ENCODE measurements around the gene LAMA2. TPM values are rescaled to one million over a fixed set of nuclear protein-coding genes. Genes with fewer than 3 reads are reported as not detected.

LAMA2 gene
- total RNA-seq, 4 donors from 2014 or later = 1.7 to 112 (median 19.6) TPM

- Histone ChIP-seq H3K36me3 (peaks cover 0 to 4% (median 0%) of the 10 kb centered on the region in 3 donors), H3K4me3 (peak overlapping the region in 1 of 4 donors; percentile 40), H3K4me1 (peaks cover 11 to 53% (median 20%) of the 10 kb centered on the region in 3 donors), H3K27me3 (no peaks in the 10 kb centered on the region), H3K27ac (peak overlapping the region in 3 of 4 donors; percentile 20 to 51 (median 51)), H3K9me3 (no peaks in the 10 kb centered on the region)
- no peak for TF ChIP-seq POLR2A (IDR thresholded peaks at IDR 0.05)
- TF ChIP-seq, protein P1, sequence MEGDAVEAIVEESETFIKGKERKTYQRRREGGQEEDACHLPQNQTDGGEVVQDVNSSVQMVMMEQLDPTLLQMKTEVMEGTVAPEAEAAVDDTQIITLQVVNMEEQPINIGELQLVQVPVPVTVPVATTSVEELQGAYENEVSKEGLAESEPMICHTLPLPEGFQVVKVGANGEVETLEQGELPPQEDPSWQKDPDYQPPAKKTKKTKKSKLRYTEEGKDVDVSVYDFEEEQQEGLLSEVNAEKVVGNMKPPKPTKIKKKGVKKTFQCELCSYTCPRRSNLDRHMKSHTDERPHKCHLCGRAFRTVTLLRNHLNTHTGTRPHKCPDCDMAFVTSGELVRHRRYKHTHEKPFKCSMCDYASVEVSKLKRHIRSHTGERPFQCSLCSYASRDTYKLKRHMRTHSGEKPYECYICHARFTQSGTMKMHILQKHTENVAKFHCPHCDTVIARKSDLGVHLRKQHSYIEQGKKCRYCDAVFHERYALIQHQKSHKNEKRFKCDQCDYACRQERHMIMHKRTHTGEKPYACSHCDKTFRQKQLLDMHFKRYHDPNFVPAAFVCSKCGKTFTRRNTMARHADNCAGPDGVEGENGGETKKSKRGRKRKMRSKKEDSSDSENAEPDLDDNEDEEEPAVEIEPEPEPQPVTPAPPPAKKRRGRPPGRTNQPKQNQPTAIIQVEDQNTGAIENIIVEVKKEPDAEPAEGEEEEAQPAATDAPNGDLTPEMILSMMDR (IDR thresholded peaks at IDR 0.05) = no peak
- DNase-seq = no peak
- intact Hi-C loops (cut with DNase I) = no loop called here
- WGBS, 2 donors = 22 to 28% methylated on average over 2 of the region's 2 CpGs
These were observed 615.6 kb downstream of the LAMA2 start for GRCh38 chr6:129498541-129498940.

- H3K4me1 ChIP-seq = peaks cover 11 to 51% (median 20%) of the 10 kb centered on the region in 3 donors
- no peak for TF ChIP-seq POLR2A (IDR thresholded peaks at IDR 0.05)
- TF ChIP-seq, protein P1 (IDR thresholded peaks at IDR 0.05) = peak; percentile 31 to 75 (median 60)
- no peaks in the 10 kb centered on the region for H3K9me3 ChIP-seq
- H3K27me3 ChIP-seq = no peaks in the 10 kb centered on the region
- H3K4me3 ChIP-seq = peak overlapping the region in 1 of 4 donors; percentile 40
- peaks cover 0 to 4% (median 0%) of the 10 kb centered on the region in 3 donors for H3K36me3 ChIP-seq
- peak overlapping the region; percentile 3 to 51 (median 31) for H3K27ac ChIP-seq
- intact Hi-C loops (cut with DNase I) = no loop called here
- no peak for DNase-seq
- 2 to 3% methylated on average over 8 of the region's 8 CpGs for WGBS, 2 donors
These were observed 616.3 kb downstream of the LAMA2 start for GRCh38 chr6:129498950-129499842.

- Histone ChIP-seq H3K4me1 (peaks cover 11 to 51% (median 20%) of the 10 kb centered on the region in 3 donors), H3K4me3 (no peak overlapping the region), H3K27ac (peak overlapping the region in 3 of 4 donors; percentile 3 to 51 (median 11)), H3K36me3 (peaks cover 0 to 4% (median 0%) of the 10 kb centered on the region in 3 donors), H3K9me3 (no peaks in the 10 kb centered on the region), H3K27me3 (no peaks in the 10 kb centered on the region)
- no peak for TF ChIP-seq POLR2A (IDR thresholded peaks at IDR 0.05)
- TF ChIP-seq, protein P1 (IDR thresholded peaks at IDR 0.05) = no peak
- no peak for DNase-seq
- intact Hi-C loops (cut with DNase I) = no loop called here
- WGBS, 2 donors = 45 to 46% methylated on average over 3 to 4 of the region's 4 CpGs
These were observed 616.9 kb downstream of the LAMA2 start for GRCh38 chr6:129499843-129500219.

DNA sequence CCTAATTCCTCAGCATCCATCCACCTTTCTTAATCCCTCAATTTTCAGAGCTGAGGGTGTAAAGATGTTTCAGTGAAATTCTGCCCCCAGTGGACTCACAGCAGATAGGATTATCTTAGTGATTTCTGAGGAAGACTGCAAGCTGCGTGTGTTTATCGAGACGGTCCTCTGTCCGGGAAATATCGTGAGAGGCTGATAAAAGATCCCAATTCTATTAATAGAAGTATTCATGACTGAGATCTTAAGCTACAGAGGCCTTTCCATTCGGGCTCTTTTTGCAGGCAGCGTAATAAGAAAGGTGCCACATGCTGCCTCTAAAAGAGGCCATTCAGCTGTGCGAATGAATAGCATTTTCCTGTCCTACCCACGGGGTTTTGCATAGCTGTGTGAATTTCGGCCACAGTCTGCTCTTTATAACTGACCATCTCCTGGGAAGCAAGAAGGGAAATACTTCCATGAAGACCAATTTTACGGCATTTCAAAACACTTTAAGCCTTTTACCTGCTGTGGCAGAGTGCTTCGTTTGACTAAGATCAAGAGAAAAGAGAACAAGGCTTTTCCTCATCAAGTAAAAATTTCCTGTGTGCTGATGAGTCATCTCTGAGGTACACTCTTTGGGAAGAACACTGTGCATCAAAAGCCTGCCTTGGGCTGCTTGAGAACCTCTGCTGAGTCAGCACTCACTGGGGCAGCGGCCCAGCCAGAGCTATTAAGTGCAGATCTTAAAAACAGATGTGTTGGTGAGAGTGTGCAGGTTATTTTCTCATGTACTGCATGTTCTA, 618.2 kb downstream of the LAMA2 start:
- H3K9me3 ChIP-seq = no peaks in the 10 kb centered on the region
- H3K27me3 ChIP-seq = no peaks in the 10 kb centered on the region
- H3K27ac ChIP-seq = peak overlapping the region; percentile 61 to 84 (median 63)
- H3K4me3 ChIP-seq = peak overlapping the region in 1 of 4 donors; percentile 13
- no peak for DNase-seq
- peaks cover 11 to 51% (median 20%) of the 10 kb centered on the region in 3 donors for H3K4me1 ChIP-seq
- TF ChIP-seq, protein P1 (IDR thresholded peaks at IDR 0.05) = peak in 2 of 6 experiments; percentile 18 to 48
- TF ChIP-seq POLR2A (IDR thresholded peaks at IDR 0.05) = no peak
- peaks cover 0 to 4% (median 0%) of the 10 kb centered on the region in 3 donors for H3K36me3 ChIP-seq
- intact Hi-C loops (cut with DNase I) = no loop called here
- 41 to 48% methylated on average over 13 of the region's 13 CpGs for WGBS, 2 donors
